Hepatocyte (in vitro differentiated cells): ENCODE data around the gene GRB14.

Source experiments
- EZH2 ChIP-seq: fragments of 200-600 bp; sonication (generic); IDR thresholded peaks from 2 replicates; pipeline ENCODE4 v1.6.1; 2016; ENCODE audit warnings: antibody characterized with exemption, mild to moderate bottlenecking, borderline replicate concordance
- EZH2phosphoT487 ChIP-seq: fragments of 200-600 bp; sonication (generic); IDR thresholded peaks from one replicate; pipeline ENCODE4 v1.6.1; 2018; ENCODE audit warnings: antibody characterized with exemption, mild to moderate bottlenecking, low read depth, moderate library complexity; ENCODE audit not compliant: unreplicated experiment, severe bottlenecking
- TF ChIP-seq, protein P1 (sequence below): fragments of 200-600 bp; sonication (generic); IDR thresholded peaks from 2 replicates; pipeline ENCODE4 v1.5.1; 2016; ENCODE audit warnings: antibody characterized with exemption, mild to moderate bottlenecking; ENCODE audit not compliant: poor library complexity

DNA sequence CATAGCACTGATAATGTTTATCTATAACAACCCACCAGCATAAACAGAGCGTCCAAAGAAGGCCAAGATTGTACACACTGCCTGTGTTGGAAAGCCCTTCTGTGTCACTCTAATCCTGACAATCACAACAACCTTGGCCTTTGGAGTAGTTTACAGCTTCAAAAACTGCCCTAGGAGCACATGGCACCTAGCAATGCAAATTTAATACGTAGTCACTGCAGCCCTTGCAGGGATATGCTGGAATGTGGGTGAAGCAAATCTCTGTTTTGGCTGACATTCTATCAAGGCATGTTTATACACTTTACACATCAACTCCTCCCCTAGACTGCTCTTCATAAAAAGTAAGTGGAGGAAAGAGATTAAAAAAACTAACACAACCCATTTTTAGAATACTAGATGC lies 66.8 kb downstream of the GRB14 start:
- TF ChIP-seq EZH2phosphoT487 = no peak
- no peak for TF ChIP-seq EZH2
- TF ChIP-seq, protein P1, sequence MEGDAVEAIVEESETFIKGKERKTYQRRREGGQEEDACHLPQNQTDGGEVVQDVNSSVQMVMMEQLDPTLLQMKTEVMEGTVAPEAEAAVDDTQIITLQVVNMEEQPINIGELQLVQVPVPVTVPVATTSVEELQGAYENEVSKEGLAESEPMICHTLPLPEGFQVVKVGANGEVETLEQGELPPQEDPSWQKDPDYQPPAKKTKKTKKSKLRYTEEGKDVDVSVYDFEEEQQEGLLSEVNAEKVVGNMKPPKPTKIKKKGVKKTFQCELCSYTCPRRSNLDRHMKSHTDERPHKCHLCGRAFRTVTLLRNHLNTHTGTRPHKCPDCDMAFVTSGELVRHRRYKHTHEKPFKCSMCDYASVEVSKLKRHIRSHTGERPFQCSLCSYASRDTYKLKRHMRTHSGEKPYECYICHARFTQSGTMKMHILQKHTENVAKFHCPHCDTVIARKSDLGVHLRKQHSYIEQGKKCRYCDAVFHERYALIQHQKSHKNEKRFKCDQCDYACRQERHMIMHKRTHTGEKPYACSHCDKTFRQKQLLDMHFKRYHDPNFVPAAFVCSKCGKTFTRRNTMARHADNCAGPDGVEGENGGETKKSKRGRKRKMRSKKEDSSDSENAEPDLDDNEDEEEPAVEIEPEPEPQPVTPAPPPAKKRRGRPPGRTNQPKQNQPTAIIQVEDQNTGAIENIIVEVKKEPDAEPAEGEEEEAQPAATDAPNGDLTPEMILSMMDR = no peak
